ENCODE measurements around the gene LDAH. TPM values are rescaled to one million over a fixed set of nuclear protein-coding genes. Genes with fewer than 3 reads are reported as not detected.

LDAH gene
- total RNA-seq, result 12.6 TPM

- peak; percentile 95 for DNase-seq (ENCODE audit: low spot score)
- peak; percentile 88 for ATAC-seq
Measured at GRCh38 chr2:20822535-20823490, at the start of gene LDAH. Gene LDAH, minus strand, starts transcription at chr2:20823101. Its CDS starts 21,638 bp downstream, at chr2:20801463.

DNA sequence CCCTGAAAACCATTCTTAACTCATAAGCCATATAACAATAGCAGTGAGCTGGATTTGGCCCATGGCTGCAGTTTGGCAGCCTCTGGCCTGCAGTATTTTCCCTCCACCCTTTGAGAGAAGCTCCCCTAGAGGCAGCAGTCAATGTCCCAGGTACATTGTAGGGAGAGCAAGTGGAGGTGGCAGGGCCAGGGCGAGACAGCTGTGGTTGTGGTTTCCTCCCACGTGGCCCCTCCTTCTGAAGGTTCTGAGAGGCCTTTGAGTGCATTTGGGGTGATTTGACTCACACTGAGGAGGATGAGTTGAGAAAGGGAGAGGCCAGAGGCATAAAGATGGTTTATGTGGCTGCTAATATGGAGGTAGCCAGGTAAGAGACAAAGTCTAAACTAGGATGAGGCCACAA lies 45.5 kb upstream of the LDAH start:
- DNase-seq (ENCODE audit: low spot score), result no peak
- ATAC-seq, result no peak

GRCh38 chr2:20862850-20863249 lies 39.9 kb upstream of the LDAH start:
- ATAC-seq (no peak), DNase-seq (ENCODE audit: low spot score) (no peak)

DNA sequence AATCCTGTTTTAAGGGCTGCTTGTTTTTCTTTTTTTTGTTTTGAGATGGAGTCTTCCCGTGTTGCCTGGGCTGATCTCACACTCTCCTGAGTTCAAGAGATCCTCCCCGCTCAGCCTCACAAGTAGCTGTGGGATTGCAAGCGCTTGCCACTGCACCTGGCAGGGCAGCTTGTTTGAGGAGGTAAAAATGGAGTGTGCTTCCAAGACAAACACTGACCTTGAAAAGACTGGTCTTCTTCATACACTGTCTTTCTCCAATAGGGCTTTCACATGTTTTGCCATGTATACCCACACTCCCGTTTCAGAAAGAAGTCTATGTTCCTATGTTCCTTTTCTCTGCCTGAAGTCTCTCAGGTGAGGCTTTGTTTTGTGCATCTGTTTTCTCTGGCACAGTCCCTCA lies 32.6 kb upstream of the LDAH start:
- no peak for DNase-seq (ENCODE audit: low spot score)
- ATAC-seq, result no peak

DNA sequence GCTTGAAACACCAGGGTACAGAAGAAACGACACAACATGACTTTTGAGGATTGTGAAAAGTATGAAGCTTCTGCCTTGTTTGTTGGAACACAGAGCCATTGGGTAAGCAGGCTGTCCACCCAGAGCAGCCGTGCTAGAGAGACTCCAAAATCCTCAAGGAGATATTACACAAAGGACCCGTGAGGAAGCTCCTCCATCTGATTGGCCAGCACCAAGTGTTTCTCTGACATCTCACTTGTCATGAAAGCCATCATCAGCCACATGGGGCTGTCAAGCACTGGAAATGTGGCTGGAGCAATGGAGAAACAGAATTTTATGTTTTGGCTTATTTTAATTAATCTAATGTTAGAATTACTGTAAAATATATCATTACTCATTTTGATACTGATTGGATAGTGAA lies 29.8 kb upstream of the LDAH start:
- DNase-seq (ENCODE audit: low spot score), result no peak

DNA sequence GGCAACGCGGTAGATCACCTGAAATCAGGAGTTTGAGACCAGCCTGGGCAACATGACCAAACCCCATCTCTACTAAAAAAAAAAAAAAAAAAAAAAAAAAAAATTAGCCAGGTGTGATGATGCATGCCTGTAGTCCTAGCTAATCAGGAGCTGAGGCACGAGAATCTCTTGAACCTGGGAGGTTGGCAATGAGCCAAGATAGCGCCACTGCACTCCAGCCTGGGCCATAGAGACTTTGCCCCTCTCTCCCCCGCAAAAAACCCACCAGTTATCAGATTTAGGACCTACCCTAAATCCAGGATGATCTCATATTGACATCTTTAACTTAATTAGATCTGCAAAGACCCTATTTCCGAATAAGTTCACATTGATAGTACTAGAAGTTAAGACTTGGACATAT lies 29.2 kb upstream of the LDAH start:
- DNase-seq (ENCODE audit: low spot score) (no peak), ATAC-seq (no peak)

More for the DNA sequence above, 29.8 kb upstream of the LDAH start:
- no peak for ATAC-seq

- DNase-seq (ENCODE audit: low spot score) (no peak), ATAC-seq (no peak)
Measured at GRCh38 chr2:20844246-20844645, 21.3 kb upstream of the LDAH start.

DNA sequence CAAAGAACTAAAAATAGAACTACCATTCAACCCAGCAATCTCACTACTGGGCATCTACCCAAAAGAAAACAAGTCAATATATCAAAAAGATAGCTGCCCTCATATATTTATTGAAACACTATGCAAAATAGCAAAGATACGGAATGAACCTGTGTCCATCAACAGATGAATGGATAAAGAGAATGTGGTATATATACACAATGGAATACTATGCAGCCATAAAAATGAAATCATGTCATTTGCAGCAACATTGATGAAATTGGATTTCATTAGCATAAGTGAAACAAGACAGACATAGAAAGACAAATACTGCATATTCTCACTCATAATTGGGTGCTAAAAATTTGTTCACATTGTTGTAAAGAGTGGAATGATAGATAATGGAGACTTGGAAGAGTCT lies 16.2 kb upstream of the LDAH start:
- DNase-seq (ENCODE audit: low spot score), result no peak
- ATAC-seq, result no peak

DNA sequence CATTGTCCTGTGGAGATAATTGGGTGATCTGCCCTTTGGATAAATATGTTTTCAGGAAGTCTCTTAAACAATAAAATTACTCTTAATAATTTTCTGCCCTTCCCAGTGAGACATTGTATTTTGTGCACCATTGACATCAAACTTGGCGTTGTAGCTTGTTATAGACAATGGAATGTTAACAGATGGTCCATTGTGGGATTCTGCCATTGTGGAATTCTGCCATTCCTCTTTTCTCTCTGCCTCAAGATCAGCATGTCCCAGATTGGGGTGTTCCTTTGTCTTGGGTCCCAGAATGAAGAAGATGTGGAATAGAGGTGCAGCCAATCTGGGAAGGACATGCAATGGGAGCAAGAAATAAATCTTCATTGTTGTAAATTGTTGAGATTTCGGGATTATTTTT lies 15.1 kb upstream of the LDAH start:
- DNase-seq (ENCODE audit: low spot score) (no peak), ATAC-seq (no peak)

DNA sequence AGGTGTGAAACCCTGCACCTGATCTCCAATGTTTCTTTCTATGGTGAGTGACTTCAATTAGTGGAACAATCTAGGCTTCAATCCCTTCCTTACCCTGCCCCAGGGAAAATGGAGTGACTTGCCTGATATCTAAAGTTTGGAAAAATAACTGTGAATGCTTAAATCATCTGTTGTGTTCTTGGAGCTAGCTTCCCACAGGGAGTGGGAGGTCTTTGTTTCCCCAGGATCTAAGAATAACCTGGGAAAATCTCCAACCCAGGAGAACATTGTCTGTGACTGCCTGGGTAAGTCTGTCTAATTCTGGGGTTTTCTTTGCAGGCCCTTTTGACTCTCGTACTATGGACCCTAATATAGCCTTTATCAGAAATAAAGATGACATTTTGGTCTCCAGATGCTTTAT lies 13.6 kb upstream of the LDAH start:
- ATAC-seq (no peak), DNase-seq (ENCODE audit: low spot score) (no peak)

DNA sequence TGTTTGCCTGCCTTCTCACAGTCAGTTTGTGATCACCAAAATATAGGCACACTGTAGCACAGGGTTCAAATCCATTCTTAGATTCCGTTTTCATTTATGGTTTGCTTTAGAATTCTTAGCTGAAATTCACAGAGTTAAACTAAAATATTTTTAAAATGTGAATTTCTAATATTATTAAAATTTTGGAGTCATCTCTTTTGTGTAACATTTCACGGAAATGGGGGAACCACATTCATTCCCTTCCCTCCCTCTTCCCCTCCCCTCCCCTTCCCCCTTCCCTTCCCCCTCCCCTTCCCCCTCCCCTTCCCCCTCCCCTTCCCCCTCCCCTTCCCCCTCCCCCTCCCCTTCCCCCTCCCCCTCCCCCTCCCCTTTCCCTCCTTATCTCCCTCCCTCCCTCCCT lies 11.4 kb upstream of the LDAH start:
- ATAC-seq, result no peak

GRCh38 chr2:20832606-20833005 lies 9.7 kb upstream of the LDAH start:
- ATAC-seq, result no peak

More for the DNA sequence above, 11.4 kb upstream of the LDAH start:
- no peak for DNase-seq (ENCODE audit: low spot score)

GRCh38 chr2:20829861-20830260 lies 7.0 kb upstream of the LDAH start:
- ATAC-seq, result no peak
- DNase-seq (ENCODE audit: low spot score), result no peak

More at GRCh38 chr2:20832606-20833005, 9.7 kb upstream of the LDAH start:
- no peak for DNase-seq (ENCODE audit: low spot score)

GRCh38 chr2:20823917-20824316 lies 1.0 kb upstream of the LDAH start:
- ATAC-seq, result no peak
- DNase-seq (ENCODE audit: low spot score), result no peak

DNA sequence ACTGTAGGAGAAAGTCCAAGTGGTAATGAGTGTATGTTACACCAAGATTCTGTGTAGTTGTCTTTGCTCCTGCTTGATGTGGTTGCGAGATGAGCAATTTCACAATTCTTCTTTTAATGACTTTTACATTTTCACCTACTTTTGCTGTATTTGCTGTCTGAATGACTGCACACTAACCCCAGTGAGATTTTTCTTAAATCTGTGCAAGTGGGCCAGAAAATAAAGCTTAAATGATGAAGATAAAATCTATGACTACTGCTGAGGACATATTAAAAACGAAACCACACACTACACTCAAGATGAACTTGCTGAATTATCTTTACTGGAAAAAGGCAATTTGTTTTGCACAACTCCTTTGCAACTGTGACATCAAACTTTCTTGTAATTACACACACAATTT lies 4.1 kb downstream of the LDAH start:
- DNase-seq (ENCODE audit: low spot score), result no peak
- ATAC-seq, result no peak

DNA sequence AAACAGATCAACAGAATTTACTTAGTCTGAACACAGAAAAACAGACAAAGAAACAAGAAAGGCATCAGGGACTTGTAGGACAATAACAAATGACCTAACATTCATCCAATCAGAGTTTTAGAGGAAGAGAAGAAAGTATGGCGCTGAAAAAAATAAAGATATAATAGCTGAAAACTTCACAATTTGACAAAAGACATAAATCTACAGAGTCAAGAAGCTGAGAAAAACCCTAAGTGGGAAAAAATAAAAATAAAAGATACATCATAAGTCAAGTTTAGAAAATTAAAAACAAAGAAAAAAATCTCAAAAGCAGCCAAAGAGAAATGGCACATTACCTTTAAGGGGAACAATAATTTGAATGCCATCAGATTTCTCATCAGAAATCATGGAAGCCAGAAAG lies 7.7 kb downstream of the LDAH start:
- ATAC-seq, result no peak
- DNase-seq (ENCODE audit: low spot score), result no peak

DNA sequence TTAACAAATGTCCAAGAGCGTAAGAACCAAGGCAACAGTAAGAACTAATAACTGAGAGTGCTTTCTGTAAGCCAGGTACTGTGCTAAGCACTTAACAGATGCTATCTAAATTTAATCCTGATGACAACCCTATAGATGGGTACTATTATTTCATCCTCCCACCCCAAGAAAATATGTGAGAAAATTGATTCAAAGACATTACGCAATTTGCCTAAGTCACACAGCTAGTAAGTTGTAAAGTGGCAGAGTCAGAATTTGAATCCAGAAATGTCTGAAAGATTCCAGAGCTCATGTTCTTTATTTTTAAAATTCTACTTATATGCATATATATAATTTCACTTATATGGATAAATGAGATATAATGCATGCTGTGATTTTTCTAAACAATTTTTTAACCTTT lies 10.1 kb downstream of the LDAH start:
- no peak for ATAC-seq

DNA sequence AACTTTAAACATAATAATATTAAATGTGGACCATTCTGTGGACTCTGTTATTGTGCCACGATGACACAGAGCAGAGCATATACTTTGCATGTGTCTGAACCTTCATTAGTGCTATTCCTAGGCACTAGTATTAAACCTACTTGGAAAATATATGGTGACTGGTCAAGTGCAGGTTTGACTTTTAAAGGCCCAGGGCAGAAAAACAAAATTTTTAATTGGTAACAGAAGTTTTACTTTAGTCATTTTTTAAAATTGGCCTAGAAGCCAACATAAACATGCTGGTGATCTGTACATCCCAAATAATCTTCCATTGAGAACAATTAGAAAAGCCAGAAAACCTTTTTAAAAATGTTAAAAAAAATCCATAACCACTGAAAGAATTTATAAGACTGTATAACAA lies 16.6 kb downstream of the LDAH start:
- no peak for ATAC-seq
- no peak for DNase-seq (ENCODE audit: low spot score)

More for the DNA sequence above, 10.1 kb downstream of the LDAH start:
- no peak for DNase-seq (ENCODE audit: low spot score)

- ATAC-seq, result no peak
Measured at GRCh38 chr2:20803974-20804373, 18.9 kb downstream of the LDAH start.

DNA sequence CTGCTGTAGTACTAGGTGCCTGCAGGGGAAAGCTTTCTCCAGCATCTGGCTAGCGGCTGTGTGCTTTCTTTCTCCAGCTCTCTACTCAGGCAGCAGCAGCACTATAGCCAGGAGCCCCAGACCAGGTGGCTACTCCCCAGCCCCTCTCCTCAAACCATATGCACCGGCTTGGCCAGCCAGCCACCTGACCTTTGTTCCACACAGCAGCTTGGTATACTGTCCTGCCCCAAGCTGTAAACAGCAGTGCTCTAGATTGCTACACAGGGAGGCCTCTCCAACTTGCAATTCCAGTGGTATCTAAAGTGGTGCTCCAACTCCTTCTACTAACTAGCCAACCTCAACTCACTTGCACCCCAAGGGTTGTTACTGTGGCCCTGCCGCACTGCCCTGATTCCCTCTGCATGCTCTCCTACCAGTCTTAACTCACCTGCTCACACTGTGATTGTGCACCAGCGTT lies 19.6 kb downstream of the LDAH start:
- DNase-seq (ENCODE audit: low spot score), result no peak
- peak; percentile 80 for ATAC-seq

More at GRCh38 chr2:20803974-20804373, 18.9 kb downstream of the LDAH start:
- DNase-seq (ENCODE audit: low spot score), result no peak

DNA sequence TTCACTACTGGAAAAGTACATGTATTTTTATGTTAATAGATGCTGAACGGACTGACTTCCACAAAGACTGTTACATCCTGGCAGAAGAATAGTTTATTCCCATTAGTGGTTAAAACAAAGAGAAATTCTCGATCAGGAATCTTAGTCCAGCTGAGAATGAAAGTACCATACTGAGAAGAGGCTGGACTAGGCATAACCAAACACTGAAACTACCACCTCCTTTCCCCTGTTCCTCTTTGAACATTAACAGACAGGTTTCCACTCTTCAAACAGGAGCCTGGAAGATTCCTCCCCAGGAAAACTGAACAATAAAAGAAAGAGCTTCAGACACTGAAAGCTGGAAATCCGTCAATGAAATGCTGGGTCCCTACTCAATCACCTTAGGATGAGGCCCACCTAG lies 25.8 kb downstream of the LDAH start:
- peak; percentile 49 for ATAC-seq
- DNase-seq (ENCODE audit: low spot score), result no peak

- peak; percentile 53 for DNase-seq (ENCODE audit: low spot score)
- ATAC-seq, result peak; percentile 98
Measured at GRCh38 chr2:20796374-20796791, 26.5 kb downstream of the LDAH start.
